B cell (primary cell): ENCODE data around the gene SDK1. TPM values are rescaled to one million over a fixed set of nuclear protein-coding genes. Genes with fewer than 3 reads are reported as not detected.

Experiments
- ATAC-seq: fragments of 200-7000 bp; cut with Tn5 transposase; one replicate; pipeline ENCODE4 v1.10.0; 2021; ENCODE audit warnings: low read depth, mild to moderate bottlenecking, moderate number of reproducible peaks, moderate library complexity
- CTCF ChIA-PET: fragments of 350-600 bp; sonication (Branson Sonifier 250); formaldehyde crosslinking; loops from one replicate; lab custom pipeline; 2021; ENCODE audit warnings: antibody characterized with exemption, inconsistent platforms; lab: Charles Lee
- POLR2A ChIA-PET: fragments of 350-600 bp; sonication (Branson Sonifier 250); formaldehyde crosslinking; loops from one replicate; lab custom pipeline; 2021; ENCODE audit warnings: antibody characterized with exemption; lab: Charles Lee
- DNase-seq: peaks from one replicate; pipeline ENCODE4 v3.0.0; 2013
- H2AFZ ChIP-seq: 2 replicates; pipeline ENCODE4 v1.6.1; 2012; ENCODE audit warnings: mild to moderate bottlenecking, low read depth, low read length; ENCODE audit not compliant: insufficient read depth, poor library complexity, severe bottlenecking
- H3K27ac ChIP-seq, 2 donors: 1 replicate in 1 of 2; 2 replicates in 1 of 2; pipeline ENCODE4 v1.5.1; 2012 to 2013; ENCODE audit warnings: low read length in 2 of 2, mild to moderate bottlenecking in 2 of 2, moderate library complexity in 1 of 2
- H3K27me3 ChIP-seq, 4 experiments: fragments of 200-600 bp in 1 of 4; sonication (generic) in 1 of 4; replicated peaks in 1 of 4; 1 replicate in 2 of 4; 2 replicates in 2 of 4; pipeline versions ENCODE4 v1.6.1 to v1.7.0; 2013 to 2016; ENCODE audit warnings: low read length in 3 of 4, mild to moderate bottlenecking in 2 of 4, mixed read lengths in 1 of 4, moderate library complexity in 1 of 4; ENCODE audit not compliant: insufficient read depth in 4 of 4, control insufficient read depth in 3 of 4; ENCODE audit errors: control extremely low read depth in 1 of 4
- H3K36me3 ChIP-seq, 2 experiments: replicated peaks in 1 of 2; 1 replicate in 1 of 2; 2 replicates in 1 of 2; pipeline versions ENCODE4 v1.6.1 to v1.7.1; 2013; ENCODE audit warnings: low read length in 1 of 2; ENCODE audit not compliant: insufficient read depth in 2 of 2, control insufficient read depth in 1 of 2; ENCODE audit errors: control extremely low read depth in 1 of 2, extremely low read depth in 1 of 2
- H3K4me1 ChIP-seq, 2 donors: fragments of 200-600 bp in 1 of 2; sonication (generic) in 1 of 2; 1 replicate in 1 of 2; 2 replicates in 1 of 2; pipeline versions ENCODE4 v1.5.1 to v1.6.1; 2013 to 2017; ENCODE audit warnings: low read length in 2 of 2; ENCODE audit not compliant: control insufficient read depth in 2 of 2, insufficient read depth in 2 of 2
- H3K4me2 ChIP-seq: replicated peaks from 2 replicates; pipeline ENCODE3; 2012; ENCODE audit warnings: mild to moderate bottlenecking, low read depth, low read length; ENCODE audit not compliant: poor library complexity, severe bottlenecking
- H3K4me3 ChIP-seq, 5 experiments: fragments of 200-600 bp in 1 of 5; sonication (generic) in 1 of 5; 1 replicate in 3 of 5; 2 replicates in 2 of 5; pipeline versions ENCODE4 v1.5.1 to v1.7.0; 2011 to 2016; ENCODE audit warnings: low read length in 4 of 5, mild to moderate bottlenecking in 4 of 5, low read depth in 2 of 5, control low read depth in 1 of 5, moderate library complexity in 1 of 5; ENCODE audit not compliant: insufficient read depth in 1 of 5; ENCODE audit errors: control extremely low read depth in 1 of 5, extremely low read depth in 1 of 5
- H3K79me2 ChIP-seq: fragments of 200-600 bp; sonication (generic); one replicate; pipeline ENCODE4 v1.6.0; 2016; ENCODE audit warnings: low read length; ENCODE audit not compliant: control insufficient read depth, insufficient read depth
- H3K9ac ChIP-seq: fragments of 200-600 bp; sonication (generic); 2 replicates; pipeline ENCODE4 v1.6.1; 2017; ENCODE audit warnings: mild to moderate bottlenecking, low read length, moderate library complexity
- H3K9me3 ChIP-seq, 3 donors: one replicate each; pipeline versions ENCODE4 v1.6.1 to v1.7.1; 2013; ENCODE audit warnings: low read length in 2 of 3; ENCODE audit not compliant: control insufficient read depth in 2 of 3, insufficient read depth in 1 of 3; ENCODE audit errors: control extremely low read depth in 1 of 3
- H4K20me1 ChIP-seq: 2 replicates; pipeline ENCODE4 v1.6.0; 2012; ENCODE audit warnings: mild to moderate bottlenecking, low read length; ENCODE audit not compliant: insufficient read depth, control insufficient read depth, poor library complexity, severe bottlenecking
- H3K27ac Mint-ChIP-seq: one replicate; pipeline ENCODE4 v1.8.0; 2021; ENCODE audit warnings: mixed read lengths
- H3K27me3 Mint-ChIP-seq: one replicate; pipeline ENCODE4 v1.8.0; 2021; ENCODE audit warnings: mixed read lengths
- H3K4me1 Mint-ChIP-seq: one replicate; pipeline ENCODE4 v1.8.0; 2021; ENCODE audit warnings: mixed read lengths
- H3K4me3 Mint-ChIP-seq: one replicate; pipeline ENCODE4 v1.8.0; 2021; ENCODE audit warnings: mixed read lengths
- H3K9me3 Mint-ChIP-seq: one replicate; pipeline ENCODE4 v1.8.0; 2022; ENCODE audit warnings: mixed read lengths; ENCODE audit not compliant: insufficient read depth
- CTCF ChIP-seq: fragments of 200-600 bp; IDR thresholded peaks from one replicate; pipeline ENCODE4 v1.8.0; 2022; ENCODE audit warnings: antibody characterized with exemption, mild to moderate bottlenecking
- EZH2 ChIP-seq: IDR thresholded peaks from 2 replicates; pipeline ENCODE4 v1.6.1; 2012; ENCODE audit warnings: borderline replicate concordance, low read depth, mild to moderate bottlenecking, moderate library complexity, low read length; ENCODE audit not compliant: insufficient read depth, poor library complexity, severe bottlenecking
- WGBS: methylation state at CpG from one replicate; pipeline ENCODE4 v1.1.5; 2013; ENCODE audit warnings: missing lambda C conversion rate; ENCODE audit not compliant: insufficient coverage; 5-methylcytosine and 5-hydroxymethylcytosine counted together
- intact Hi-C: fragments of 100-400 bp; cut with micrococcal nuclease; formaldehyde crosslinking; loops from one replicate; pipeline ENCODE4 v1.10.0; 2022
- polyA plus RNA-seq: library from polyadenylated mRNA; depleted of rRNA; stranded (reverse); fragments of >200 nt; gene quantifications from 2 replicates; pipeline ENCODE4 v1.2.3, GENCODE V29; 2012
- total RNA-seq, 2 donors: library from RNA; stranded (reverse); fragments of 120-200 nt in 1 of 2; gene quantifications; 1 replicate in 1 of 2; 2 replicates in 1 of 2; pipeline versions ENCODE4 v1.2.3 to v1.2.4, GENCODE V29; 2013 to 2022

The SDK1 gene
- total and polyA plus RNA-seq, 2 donors (not counting 1 experiment from before 2014, with no cell fraction given): 0.73 to 2.0 TPM

DNA sequence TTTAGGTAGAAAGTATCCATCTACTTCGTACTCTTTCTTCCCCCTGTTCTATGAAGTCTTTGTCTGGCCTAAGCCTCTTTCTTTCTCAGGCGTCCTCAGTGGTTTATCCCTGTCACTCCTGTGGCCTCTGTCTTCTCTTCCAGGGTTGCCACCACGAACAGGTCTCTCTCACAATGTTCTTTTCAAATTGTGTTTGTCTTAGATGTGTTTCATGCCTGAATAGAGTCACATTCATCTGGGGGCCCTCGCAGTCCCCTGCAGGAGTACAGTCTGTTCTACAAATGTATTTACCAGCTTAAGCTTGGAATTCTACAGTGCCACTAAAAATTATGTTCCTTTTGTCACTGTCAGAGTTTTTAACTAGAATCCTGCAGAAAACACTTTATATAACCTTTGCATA is 700.7 kb downstream of the SDK1 start:
- Histone ChIP-seq H2AFZ (no peak overlapping the region), H3K27me3 (peaks cover 0 to 3% (median 0%) of the 10 kb centered on the region in 4 experiments), H3K4me2 (no peak overlapping the region), H4K20me1 (no peaks in the 10 kb centered on the region), H3K4me3 (no peak overlapping the region), H3K36me3 (no peaks in the 10 kb centered on the region), H3K27ac (no peak overlapping the region), H3K9ac (no peak overlapping the region), H3K4me1 (no peaks in the 10 kb centered on the region), H3K9me3 (no peaks in the 10 kb centered on the region), H3K79me2 (no peaks in the 10 kb centered on the region)
- Mint-ChIP-seq H3K4me3 (no peak overlapping the region), H3K27me3 (peaks cover 6% of the 10 kb centered on the region), H3K4me1 (no peaks in the 10 kb centered on the region), H3K27ac (no peak overlapping the region), H3K9me3 (no peaks in the 10 kb centered on the region)
- ChIA-PET POLR2A (no interaction called here), CTCF (no interaction called here)
- no peak for DNase-seq
- TF ChIP-seq CTCF: no peak
- no peak for TF ChIP-seq EZH2
- intact Hi-C loops: no loop called here
- WGBS: 100% methylated on average over 1 of the region's 4 CpGs
- no peak for ATAC-seq

GRCh38 chr7:4003503-4003902 is 702.5 kb downstream of the SDK1 start:
- Histone ChIP-seq H2AFZ (no peak overlapping the region), H3K4me1 (no peaks in the 10 kb centered on the region), H3K4me2 (no peak overlapping the region), H3K4me3 (no peak overlapping the region), H3K9me3 (peaks cover 0 to 4% (median 0%) of the 10 kb centered on the region in 3 donors), H3K27ac (no peak overlapping the region), H3K9ac (no peak overlapping the region), H3K27me3 (peaks cover 0 to 3% (median 0%) of the 10 kb centered on the region in 4 experiments), H3K79me2 (no peaks in the 10 kb centered on the region), H3K36me3 (no peaks in the 10 kb centered on the region), H4K20me1 (no peaks in the 10 kb centered on the region)
- peaks cover 12% of the 10 kb centered on the region for H3K27me3 Mint-ChIP-seq
- H3K4me1 Mint-ChIP-seq: no peaks in the 10 kb centered on the region
- DNase-seq (no peak), ATAC-seq (no peak)
- TF ChIP-seq CTCF (no peak), EZH2 (no peak)
- CTCF ChIA-PET: no interaction called here
- 92% methylated on average over 5 of the region's 9 CpGs for WGBS
- no peak overlapping the region for H3K27ac Mint-ChIP-seq
- no peak overlapping the region for H3K4me3 Mint-ChIP-seq
- POLR2A ChIA-PET: no interaction called here
- H3K9me3 Mint-ChIP-seq: no peaks in the 10 kb centered on the region
- intact Hi-C loops: no loop called here
